GM18951 (cell line): ENCODE results near the gene BMERB1.
"Not testable (repeated sequence)": the region's sequence is repeated elsewhere in the genome, so short reads cannot be mapped to it uniquely, and the experiment has no call there.

Experiments
- POLR2A ChIP-seq: IDR thresholded peaks from 4 replicates; pipeline ENCODE4 v1.6.1; 2011; ENCODE audit warnings: mild to moderate bottlenecking; ENCODE audit not compliant: insufficient read length, insufficient read depth; ENCODE audit errors: extremely low read depth
- in situ Hi-C: fragments of 300-500 bp; cut with MboI; formaldehyde crosslinking; loops from one replicate; pipeline ENCODE4 v1.12.0; 2022; ENCODE audit warnings: low sequenced_read_pairs, mixed read lengths, inconsistent platforms; ENCODE audit not compliant: unreplicated experiment

BMERB1 gene

DNA sequence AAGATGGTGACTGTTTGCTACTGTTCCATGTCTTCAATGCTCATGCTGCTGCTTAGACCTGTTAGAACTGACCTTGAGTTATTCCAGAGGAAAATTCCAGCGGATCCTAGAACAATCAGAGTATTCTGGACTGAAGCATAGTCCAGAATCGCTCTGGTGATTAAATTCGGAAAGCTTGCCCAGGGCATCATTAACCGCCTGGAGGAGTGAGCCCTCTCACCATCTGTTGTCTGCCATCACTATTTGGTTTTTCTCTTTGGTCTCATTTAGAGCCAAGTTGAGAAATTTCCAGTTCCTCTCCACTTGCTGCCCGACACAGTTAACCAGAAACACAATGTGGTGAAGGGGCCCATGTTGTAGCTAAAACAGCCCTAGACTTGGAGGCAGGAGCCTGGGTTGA is 104.1 kb downstream of the BMERB1 start:
- in situ Hi-C loops = no loop called here
- TF ChIP-seq POLR2A = no peak

GRCh38 chr16:15539197-15539596 is 104.8 kb downstream of the BMERB1 start:
- in situ Hi-C loops = no loop called here
- TF ChIP-seq POLR2A = no peak

GRCh38 chr16:15542261-15542660 is 107.9 kb downstream of the BMERB1 start:
- in situ Hi-C loops = no loop called here
- no peak for TF ChIP-seq POLR2A

DNA sequence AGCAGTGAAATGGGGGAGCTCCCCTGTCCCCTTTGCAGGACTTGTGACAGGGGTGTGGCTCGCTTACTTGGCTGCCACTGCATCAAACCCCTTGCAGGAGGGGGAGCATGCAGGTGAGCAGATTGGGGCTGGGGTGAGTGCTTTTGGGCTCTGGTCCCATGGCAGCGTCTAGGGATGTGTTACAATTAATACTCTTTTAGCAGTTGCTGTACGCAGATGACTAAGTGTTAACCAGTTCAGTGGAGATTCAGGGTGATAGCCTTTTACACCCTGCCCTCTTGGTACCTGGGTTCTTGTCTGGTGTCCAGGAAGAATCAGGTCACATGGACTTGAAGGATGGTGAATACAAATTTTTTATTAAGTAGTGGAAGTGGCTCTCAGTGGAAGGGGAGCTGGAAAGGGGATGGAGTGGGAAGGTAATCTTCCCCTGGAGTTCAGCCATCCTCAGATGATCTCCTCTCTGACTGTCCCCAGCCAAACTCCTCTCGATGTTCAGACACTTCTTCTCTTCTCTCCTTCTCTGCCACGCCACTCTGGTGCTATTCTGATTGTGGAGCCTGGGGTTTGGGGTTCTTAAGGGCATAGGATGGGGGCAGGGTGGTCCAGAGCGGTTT is 108.5 kb downstream of the BMERB1 start:
- TF ChIP-seq POLR2A = no peak
- in situ Hi-C loops = no loop called here

GRCh38 chr16:15544405-15544804 is 110.0 kb downstream of the BMERB1 start:
- TF ChIP-seq POLR2A = no peak
- in situ Hi-C loops = no loop called here

GRCh38 chr16:15545544-15545943 is 111.2 kb downstream of the BMERB1 start:
- no peak for TF ChIP-seq POLR2A
- in situ Hi-C loops = no loop called here

- in situ Hi-C loops = not testable (repeated sequence)
Measured at GRCh38 chr16:15547072-15547767, 112.8 kb downstream of the BMERB1 start.

DNA sequence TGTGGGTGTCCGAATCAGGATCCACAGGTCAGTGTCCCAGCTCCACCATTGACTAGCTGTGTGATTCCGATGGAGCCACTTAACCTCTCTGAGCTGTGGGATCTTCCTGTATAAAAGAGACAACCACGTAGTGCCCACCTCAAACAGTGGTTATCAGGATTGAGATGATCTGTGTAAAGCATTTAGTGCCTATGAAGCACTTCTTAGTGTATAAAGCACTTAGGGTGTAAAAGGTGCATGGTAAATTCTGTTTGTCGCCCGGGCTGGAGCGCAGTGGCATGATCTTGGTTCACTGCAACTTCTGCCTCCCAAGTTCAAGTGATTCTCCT is 113.3 kb downstream of the BMERB1 start:
- TF ChIP-seq POLR2A = no peak
- in situ Hi-C loops = no loop called here

DNA sequence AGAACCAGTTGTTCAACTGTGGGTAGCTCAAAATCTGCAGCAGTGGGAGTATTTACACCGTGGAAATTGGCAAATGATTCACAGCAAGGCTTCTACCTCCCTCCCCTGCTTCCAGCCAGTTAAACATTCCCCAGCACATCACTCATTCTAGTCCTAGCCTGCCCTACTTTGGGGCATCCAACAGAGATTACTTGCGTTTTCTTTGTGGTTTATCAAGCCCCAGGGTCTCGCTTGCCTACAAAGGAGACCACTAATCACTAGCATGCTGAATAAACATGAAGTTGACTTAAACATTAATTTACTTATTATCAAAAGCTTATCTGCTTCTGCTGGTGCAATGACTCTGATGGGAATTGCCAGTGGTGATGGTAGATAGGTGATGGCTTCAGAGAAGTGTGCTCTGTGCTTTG is 114.1 kb downstream of the BMERB1 start:
- in situ Hi-C loops = no loop called here
- TF ChIP-seq POLR2A = no peak

DNA sequence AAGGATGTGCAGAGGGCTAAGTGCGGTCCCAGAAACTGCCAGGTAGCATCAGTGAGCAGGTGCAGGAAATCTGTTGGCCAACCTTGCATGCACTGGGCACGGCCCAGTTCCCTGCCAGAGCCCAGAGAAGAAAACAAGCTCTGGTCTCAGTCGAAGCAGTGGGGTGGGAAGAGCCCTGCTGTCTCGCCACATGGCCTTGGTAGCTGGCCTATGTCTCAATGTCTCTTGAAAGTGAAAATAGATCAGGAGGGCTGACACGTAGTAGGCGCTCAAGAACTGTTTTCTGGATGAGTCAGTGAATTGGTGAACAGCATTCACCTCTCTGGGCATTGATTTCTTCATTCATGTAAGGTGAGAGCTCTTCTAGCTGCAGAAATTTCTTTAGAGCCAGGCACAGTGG is 118.1 kb downstream of the BMERB1 start:
- TF ChIP-seq POLR2A = no peak
- in situ Hi-C loops = no loop called here

DNA sequence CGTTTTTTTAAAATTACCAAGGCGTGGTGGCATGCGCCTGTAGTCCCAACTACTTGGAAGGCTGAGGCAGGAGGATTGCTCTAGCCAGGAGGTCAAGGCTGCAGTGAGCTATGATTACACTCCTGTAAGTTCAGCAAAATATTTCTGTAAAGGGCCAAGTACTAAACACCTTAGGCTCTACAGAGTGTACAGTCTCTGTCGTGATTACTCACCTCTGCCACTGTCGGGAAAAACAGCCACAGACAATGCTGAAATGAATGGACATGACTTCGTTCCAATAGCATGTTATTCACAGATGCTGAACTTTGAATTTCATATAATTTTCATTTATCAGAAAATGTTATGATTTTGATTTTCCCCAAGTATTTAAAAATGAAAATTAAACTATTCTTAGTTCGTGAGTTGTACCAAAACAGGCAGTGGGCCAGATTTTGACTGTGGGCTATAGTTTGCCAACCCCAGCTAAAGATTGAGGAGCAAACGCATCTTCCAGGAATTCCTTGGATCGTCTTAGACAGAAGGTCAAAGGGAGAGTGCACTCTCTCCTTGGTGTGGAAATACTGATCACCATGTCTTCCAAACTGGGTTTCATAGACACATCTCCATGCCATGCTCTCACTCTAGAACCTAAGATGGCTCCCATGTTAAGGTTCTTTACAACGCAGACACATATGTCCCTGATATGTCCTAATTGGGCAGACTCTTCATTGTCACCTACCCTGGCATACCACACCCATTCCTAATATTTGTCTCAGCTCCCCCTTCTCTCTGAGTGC is 119.1 kb downstream of the BMERB1 start:
- in situ Hi-C loops = no loop called here
- no peak for TF ChIP-seq POLR2A

DNA sequence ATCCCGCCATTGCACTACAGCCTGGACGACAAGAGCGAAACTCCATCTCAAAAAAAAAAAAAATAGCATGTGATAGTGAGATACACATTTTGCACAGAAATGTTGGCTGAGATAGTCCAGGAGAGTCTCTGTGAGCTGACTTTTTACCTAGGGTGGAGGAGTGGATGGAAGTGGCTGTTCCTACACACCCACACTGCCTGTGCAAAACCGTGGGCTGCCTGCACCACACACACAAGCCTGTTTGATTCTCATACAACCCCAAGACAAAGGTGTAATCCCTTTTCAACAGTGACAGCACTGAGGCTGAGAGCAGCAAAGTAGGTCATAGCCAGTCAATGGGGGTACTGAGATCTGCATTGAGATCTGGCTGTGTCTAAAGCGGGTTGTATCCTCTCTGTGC is 121.7 kb downstream of the BMERB1 start:
- no peak for TF ChIP-seq POLR2A
- in situ Hi-C loops = no loop called here

GRCh38 chr16:15557258-15557657 is 122.9 kb downstream of the BMERB1 start:
- in situ Hi-C loops = no loop called here

GRCh38 chr16:15559176-15559575 is 124.8 kb downstream of the BMERB1 start:
- in situ Hi-C loops = no loop called here
- TF ChIP-seq POLR2A = no peak

More at GRCh38 chr16:15557258-15557657, 122.9 kb downstream of the BMERB1 start:
- TF ChIP-seq POLR2A = no peak
